T-helper 1 cell treated with Interleukin-12 subunit alpha and Interleukin-12 subunit beta and Interleukin-4 antibody, amounts not matched to agents 30 ng/mL and 1 ng/mL, for 36 hours (primary cell): ENCODE results near the gene NEK3. TPM values are rescaled to one million over a fixed set of nuclear protein-coding genes. Genes with fewer than 3 reads are reported as not detected.
"Not testable (repeated sequence)": the region's sequence is repeated elsewhere in the genome, so short reads cannot be mapped to it uniquely, and the experiment has no call there.

Experiments
- intact Hi-C: fragments of 100-400 bp; cut with micrococcal nuclease; formaldehyde crosslinking; loops from one replicate; pipeline ENCODE4 v1.15.1; 2024
- total RNA-seq: library from RNA; stranded (reverse); gene quantifications from 2 replicates; pipeline ENCODE4 v1.2.3, GENCODE V29; 2022

NEK3 gene
- total RNA-seq, 1 donor from 2014 or later, result 8.6 TPM

DNA sequence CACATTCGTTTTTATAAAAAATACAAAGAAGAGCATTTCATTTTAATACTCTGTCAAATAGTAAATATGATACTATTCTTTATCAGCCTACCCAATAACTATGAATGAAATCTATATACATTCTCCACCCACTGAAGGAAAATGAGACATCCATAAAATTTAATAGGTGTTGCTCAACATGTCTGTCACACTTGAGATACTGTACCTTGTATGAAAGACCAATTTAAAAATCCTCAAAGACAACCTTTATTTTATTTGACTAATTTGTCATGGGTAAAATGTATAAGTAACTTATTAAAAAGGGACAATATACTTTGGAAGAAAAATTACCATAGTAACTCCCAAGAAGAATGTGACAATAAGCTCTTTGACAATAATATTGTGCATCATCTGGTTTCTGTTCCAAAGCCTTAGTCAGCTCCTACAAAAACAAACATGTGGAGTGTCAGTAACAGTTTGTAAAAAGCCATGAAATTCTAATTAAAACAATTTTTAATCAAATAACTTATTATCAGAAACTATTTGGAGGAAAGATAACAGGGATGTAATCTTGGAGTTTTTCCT is 11.5 kb upstream of the NEK3 start:
- intact Hi-C loops, result not testable (repeated sequence)

DNA sequence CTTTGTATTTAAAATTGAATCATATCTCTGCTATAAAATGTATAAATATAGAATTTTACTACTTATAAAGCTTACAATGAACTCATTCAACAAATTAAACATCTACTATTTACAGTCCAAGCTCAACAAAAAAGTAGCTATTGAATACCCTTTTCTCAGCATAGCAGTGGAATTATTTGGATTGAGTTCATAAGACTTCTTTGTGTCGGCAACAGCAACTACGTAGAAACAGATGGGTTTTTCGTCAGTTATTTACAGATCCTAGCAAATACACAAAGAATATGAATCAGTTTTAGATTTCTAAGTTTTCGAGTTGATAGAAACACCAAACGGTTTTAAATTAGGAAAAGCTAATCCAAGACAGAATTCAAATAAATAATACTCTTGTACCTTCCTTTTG is 10.4 kb upstream of the NEK3 start:
- intact Hi-C loops, result no loop called here

DNA sequence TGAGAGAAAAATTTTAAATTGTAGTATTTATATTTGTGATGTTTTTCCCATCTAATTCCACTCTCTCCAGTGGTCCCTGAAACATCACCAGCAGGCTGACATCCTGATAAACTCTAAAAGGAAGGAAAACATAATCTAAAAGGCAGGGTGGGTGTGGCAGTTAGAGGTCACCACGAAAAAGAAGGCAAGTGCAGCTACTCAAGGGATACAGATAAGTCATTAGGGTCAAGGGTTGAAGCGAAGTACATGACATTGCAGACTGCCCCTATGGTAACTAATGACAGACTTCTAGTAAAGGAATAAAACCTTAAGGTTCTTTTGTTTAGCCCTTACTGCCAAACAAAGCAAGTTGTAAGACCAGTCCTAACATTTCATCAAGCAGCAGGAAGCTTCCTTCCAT is 6.0 kb upstream of the NEK3 start:
- intact Hi-C loops, result no loop called here

DNA sequence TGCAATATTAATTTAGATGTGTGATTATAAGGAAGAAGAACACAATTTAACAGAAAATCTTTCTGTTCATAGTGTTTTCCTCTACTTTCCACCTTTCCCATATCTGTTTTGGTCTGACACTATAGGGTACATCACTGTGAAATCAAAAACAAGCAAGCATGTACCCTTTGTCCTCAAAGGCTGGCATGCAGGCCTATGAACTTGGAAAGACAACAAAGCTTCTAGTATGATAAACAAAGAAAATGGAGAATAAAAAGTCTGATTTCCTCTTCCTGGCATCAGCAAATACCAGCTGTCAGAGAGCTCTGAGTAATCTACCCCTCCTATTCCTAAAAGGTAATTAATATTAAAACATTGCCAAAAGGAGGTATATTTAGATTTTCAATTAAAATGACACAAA is 5.6 kb upstream of the NEK3 start:
- intact Hi-C loops, result no loop called here

DNA sequence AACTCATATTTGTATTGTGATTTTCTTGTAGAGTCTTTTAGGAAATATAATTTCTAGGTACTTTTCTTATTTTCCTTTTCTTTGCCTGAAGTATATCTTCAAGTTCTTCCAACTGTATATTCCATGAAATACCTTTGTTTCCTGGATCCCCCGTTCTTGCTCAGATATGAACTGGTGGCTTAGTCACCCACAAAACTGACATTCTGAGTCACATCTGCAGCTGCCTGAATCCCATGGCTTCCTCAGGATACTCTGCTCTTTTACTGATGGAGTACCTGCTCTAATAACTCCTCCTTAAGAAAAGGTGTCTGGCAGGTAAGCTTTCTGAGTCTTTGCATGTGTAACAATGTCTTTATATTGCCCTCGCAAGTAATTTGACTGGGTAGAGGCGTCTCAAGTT is 4.5 kb upstream of the NEK3 start:
- intact Hi-C loops, result not testable (repeated sequence)

DNA sequence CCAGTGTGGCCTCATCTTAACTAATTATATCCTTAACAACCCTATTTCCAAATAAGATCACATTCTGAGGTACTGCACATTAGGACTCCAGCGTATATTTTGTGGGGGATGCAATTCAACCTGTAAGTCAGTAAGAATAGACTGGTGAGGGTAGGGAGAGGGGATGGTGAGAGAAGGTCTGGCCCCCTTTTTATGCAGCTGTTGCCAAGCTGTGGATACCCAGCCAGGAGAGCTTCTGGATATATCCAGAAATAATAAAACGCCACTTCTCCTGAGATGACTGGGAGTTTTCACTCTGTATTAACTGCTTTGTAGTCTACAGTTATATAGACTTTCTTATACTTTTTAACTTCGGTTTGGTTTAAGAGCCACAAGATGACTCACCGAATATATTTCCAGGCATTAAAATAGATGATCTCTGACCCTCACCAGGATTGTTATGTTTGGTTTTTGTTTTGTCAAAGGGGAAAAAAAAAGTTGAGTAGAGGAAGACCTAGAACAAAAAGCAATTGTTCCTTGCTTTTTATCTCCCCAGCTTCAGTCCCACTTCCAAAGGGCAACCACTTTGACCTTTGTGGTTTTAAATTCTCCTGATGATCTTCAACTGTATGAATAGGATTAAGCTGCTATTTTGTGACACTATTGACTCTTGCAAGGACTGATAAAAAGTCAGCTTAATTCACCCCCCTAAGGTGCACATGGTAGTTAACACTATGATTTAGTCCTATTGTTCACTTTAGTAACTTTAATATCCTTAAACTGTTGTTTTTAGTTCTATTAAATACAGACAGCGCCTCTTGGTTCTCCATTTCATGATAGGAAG is 3.1 kb upstream of the NEK3 start:
- intact Hi-C loops, result no loop called here

DNA sequence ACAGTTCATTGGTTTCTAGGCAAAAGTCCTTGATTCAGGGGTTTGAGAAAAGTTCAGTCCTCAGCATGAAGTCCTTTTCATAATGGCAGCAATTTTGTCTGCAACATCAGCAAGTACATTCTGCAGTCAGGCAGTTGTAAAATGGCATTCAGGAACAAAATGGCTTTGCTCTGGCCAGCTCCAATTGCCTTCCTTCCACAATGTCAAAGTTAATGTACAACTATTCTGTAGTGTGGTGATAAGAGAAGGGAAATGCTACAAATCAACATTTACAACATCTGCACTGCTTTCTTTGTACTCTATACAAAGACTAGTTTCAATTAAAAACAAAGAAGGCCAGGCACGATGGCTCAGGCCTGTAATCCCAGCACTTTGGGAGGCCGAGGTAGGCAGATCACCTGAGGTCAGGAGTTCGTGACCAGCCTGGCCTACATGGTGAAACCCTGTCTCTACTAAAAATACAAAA is 1.8 kb upstream of the NEK3 start:
- intact Hi-C loops, result no loop called here

DNA sequence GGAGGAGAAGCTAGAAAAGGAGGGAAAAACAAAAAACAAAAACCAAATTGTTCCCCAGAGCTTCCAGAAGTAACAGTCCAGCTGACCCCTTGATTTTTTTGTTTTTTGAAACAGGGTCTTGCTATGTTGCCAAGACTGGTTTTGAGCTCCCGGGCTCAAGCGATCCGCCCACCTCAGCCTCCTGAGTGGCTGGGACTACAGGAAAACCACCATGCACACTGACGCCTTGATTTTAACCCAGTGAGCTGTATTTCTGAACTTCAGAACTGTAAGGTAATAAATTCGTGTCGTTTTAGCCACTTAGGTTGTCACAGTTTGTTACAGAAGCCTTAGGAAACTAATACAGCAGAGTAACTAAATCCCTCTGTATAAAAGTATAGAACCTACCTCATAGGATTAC is 1.1 kb upstream of the NEK3 start:
- intact Hi-C loops, result no loop called here

DNA sequence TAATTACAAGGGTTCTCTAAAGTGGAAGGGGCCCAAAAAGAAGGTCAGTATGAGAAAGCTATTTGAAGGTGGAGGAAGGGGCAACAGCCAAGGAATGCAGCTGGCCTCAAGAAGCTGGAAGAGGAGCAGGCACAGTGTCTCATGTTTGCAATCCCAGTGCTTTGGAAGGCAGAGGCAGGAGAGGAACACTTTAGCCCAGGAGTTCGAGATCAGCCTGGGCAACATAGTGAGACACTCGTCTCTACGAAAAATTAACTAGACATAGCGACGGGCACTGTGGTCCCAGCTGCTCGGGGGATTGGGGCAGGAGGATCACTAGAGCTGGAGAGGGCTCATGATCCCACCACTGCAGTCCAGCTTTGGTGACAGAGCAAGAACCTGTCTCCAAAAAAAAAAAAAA is 656 bp upstream of the NEK3 start:
- intact Hi-C loops, result no loop called here

DNA sequence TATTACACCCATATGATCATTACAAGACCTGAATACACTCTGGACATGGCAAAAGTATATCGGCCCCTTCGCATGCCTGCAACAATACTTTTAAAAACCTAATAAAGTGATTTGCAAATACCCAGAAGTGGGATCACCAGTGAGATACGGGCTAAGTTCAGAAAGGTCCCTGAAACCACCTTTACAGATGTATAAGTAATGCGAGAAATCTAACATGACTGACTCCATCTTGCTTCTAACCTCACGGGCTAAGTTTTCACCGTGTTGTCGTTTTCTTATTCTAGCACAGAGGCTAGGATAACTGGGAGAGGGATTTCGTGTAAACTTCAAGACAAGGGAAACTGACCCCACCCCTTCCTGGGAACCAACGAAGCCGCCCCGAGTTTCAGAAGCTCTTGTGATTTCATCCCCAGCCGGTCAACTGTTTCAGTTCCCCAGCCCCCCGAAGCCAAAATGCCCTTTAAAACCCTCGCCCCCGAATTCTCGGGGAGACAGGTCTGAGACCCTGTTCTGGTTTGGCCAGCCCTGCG is 703 bp downstream of the NEK3 start:
- intact Hi-C loops, result loop anchor here (1.0 to 10.0 kb wide), 5 partner anchors 30 to 706 kb away; partner anchors contain the start of genes ALG11, CKAP2 and VPS36

DNA sequence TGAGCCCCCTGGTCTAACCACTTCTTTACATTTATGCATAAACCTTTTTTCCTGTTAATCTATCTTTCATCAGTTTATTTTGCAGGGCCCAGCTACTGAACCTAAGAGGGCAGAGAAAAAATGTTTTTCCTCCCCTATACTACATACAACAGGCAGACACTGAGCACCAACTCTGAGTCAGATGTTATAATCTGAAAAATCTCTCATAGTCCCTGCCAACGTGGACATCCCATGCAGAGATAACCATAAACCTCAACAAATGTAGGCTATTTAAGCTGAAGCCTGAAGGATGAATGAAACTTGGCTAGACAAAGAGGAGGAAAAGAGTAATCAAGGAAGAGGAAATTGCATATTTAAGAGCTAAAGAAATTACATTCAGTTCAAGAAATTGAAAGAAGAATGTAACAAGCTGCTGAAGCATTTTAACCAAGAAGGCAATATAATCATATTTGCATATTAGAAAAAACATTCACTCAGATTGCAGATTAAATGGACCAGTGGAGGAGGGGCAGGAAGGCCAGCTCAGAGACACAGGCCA is 2.6 kb downstream of the NEK3 start:
- intact Hi-C loops, result loop anchor here (10.0 kb wide), 1 partner anchor 298 kb away; the partner anchor contains the start of genes CKAP2 and VPS36

DNA sequence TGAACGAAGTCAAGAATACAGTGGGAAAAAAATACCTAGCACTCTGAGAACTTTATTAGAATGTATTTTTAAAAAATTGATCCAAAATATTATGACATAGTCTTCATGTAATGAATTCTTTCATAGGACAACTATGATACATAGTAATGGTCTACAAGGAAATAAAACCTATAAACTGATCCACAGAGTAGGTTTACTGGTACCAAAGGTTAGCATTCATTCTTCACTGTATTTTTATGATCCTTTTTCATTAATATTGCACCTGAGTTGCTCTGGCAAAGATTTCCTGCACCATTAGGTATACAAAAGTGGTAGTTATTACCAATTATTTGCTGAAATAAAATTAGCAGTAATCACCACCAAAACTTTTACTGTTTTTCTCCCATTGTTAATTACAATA is 4.2 kb downstream of the NEK3 start:
- intact Hi-C loops, result loop anchor here (10.0 kb wide), 1 partner anchor 300 kb away; the partner anchor contains the start of genes CKAP2 and VPS36

DNA sequence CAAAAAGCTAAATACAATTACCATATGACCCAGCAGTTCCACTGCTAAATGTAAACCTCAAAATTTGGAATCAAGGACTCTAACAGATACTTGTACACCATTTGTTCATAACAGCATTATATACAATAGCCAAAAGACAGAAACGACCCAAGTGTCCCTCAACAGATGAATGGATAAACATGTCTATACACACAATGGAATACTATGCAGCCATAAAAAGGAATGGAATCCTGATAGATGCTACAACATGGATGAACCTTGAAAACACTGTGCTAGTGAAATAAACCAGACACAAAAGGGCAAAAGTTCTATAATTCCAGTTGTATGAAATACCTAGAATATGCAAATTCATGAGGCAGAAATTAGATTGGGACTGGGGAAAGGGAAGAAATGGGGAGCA is 12.2 kb downstream of the NEK3 start:
- intact Hi-C loops, result no loop called here

DNA sequence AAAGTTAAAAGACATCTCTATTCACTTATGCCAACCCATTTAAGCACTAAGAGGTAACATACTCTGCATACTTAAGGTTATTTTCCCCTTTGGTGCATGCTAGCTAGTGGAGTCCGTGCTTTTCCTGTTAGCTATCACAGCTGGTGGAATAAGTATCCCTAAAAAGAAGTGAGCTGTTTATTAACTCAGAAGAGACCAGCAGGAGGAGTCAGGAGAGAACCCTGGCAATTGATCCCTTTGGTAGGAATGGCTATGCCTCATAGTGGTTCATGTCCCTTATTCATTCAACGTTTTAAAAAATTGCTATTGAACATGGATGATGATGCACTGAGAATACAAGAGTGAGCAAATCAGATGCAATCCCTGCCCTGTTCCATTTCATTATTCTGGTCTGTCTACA is 18.1 kb downstream of the NEK3 start:
- intact Hi-C loops, result no loop called here

DNA sequence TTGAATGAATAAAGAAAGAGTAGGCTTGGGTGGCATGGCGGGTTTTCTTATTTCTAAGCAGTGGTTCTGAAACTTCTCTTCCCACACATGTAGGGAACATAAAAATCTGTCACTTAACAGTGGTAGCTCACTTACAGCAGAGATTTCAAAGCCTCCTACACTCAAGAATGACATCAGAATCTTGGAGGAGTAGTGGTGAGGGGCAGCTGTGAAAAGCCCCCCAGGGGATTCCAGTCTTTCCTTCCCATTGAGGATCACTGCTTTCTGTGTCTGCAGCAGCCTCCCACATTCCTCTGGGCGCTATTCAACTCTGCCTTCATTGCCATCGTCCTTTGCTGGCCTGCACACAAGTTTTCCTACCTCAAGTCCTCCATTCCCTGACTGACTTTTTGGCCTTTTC is 21.9 kb downstream of the NEK3 start:
- intact Hi-C loops, result no loop called here

DNA sequence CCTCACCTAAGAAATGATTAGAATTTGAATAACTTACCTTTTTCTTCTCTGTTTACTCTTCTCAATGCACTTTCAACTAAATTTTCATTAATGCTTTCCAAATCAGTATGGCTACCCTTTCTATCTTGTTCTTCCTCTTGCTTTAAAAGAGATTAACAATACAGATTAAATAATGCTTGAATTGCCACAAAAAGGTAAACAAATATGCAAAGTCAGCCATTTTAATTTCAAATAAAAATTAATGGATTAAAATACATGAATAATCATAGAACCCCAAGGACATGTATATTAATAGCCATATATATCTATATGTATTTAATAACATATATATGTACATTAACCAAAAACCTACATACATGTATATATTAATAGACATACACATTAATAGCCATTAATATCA is 22.6 kb downstream of the NEK3 start:
- intact Hi-C loops, result no loop called here

DNA sequence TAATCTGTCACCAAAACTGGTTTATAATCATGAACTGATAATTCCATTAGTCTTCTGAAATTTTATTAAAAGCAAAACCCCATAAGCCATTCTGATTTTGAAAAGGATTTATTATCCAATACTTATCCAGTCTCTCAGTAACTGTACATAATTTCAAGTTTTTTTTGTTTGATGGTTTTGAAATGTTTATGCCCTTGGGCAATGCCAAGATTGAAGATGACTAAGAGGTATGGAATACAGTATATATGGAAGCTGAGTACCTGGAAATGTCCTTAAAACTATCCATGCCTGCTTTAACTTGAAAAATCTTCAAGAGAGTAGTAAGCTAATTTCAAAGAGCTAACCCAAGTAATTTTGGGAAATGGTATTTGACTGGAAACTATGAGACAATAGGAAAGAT is 28.8 kb downstream of the NEK3 start:
- intact Hi-C loops, result no loop called here

DNA sequence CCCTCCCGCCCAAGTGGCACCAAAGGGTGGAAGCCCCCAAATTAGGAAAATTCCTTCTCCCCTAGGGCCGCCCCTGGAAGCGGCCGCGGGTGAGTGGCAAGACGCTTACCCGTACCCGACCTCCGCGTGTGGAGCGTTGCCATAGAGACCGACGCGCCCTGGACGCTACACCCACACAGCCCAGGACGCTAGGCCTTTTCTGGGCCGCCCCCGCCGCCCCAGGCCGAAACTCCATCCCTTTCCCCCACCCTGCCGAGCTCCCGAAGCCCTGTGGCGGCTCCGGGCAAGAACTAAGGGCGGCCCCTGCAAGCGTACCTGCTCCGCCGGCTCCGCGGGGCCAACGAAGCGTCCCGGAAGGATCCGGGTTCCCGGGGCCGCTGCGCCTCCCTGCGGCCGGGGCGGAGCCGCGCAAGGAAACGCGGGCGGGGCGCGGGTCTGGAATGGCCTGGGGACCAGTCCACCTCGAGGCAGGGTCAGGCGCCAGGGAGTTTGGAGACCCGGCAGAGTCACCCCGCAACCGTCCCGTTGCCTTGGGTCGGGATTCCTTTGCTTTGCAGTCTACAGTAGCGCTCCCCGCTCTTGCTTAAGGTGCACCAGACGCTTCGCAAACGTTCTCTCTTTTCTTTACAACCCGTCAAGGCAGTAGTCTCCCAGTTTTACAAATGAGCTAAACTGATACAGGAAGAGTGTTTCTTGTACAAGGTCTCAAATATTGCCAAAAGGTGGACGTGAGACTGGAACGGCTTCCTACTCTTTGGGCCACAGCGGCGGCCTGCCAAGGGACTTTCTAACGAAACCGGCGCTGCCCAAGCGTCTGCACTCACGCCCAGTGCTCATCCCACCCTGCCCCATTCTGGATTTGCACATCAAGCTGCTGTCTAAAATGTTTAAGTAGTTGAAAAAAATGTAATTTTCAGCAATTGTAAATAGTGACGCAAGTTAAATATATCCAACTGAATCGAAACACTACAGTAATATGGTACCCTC is 30.4 kb downstream of the NEK3 start, which contains the start of gene NEK5:
Gene NEK5, minus strand, starts transcription at position 360 of the 987 bp plus-strand sequence. CDS start 1,591 bp downstream, outside the sequence.
- intact Hi-C loops, result loop anchor here (1.0 to 5.0 kb wide), 11 partner anchors 30 to 1002 kb away; partner anchors contain the start of genes ALG11, DHRS12, NEK3 and TMEM272

DNA sequence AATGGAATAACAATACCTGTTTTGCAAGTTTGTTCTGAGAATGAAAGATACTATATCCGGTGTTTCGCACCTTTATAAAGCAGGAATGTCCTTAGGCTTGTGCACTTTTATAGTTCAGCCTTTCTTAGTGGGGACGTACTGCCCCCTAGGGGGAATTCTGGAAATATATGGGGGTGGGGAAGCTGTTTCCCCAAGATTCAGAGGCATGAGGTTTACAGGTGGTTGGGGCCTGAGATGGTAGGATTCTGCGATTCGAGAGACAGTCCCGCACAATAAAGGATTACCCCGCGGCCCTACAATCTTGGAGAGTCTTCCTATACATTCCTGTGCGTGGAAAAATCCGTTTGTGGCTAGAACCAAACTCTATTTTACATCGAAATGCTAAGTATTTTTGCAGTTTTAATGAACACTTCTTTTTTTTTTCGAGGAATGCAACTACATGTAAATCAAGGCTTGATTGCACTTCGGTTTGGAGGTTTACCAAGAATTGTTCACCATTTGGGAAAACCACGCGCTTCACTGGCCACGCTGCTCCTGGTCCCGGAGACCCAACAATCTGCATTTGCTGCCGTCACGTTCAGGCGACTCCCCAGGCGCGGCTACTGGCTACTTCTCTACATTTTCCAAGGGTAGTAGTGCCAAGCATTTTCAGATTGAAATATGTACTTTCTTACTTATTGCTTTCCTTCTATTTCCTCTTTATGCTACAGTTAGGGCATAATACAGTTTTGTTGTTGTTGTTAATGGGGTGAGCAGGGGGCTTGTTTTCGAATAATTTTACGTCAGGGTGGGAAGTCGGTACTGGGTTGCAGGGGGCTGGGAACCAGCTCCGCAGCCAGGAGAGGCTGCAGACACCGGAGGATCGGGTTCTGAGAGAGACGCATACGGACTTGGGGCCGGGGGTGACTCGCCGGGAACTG is 31.4 kb downstream of the NEK3 start:
- intact Hi-C loops, result loop anchor here (1.0 to 5.0 kb wide), 13 partner anchors 31 to 1001 kb away; partner anchors contain the start of genes ALG11, DHRS12, NEK3 and VPS36
